H9 (cell line): ENCODE results near the gene TMEM184B. TPM values are rescaled to one million over a fixed set of nuclear protein-coding genes. Genes with fewer than 3 reads are reported as not detected.

Experiments used
- DNase-seq: peaks from one replicate; pipeline ENCODE4 v3.0.0-alpha.2; 2017
- H2AFZ ChIP-seq: one replicate; pipeline ENCODE4 v1.6.1; 2013; ENCODE audit warnings: mild to moderate bottlenecking, low read length, control low read depth, moderate library complexity
- H2AK5ac ChIP-seq: 2 replicates; pipeline ENCODE4 v1.6.1; 2013; ENCODE audit warnings: low read length, control low read depth, mixed read lengths; ENCODE audit not compliant: insufficient read length
- H2BK120ac ChIP-seq: one replicate; pipeline ENCODE4 v1.6.1; 2013; ENCODE audit warnings: low read depth, mild to moderate bottlenecking, low read length, control low read depth, inconsistent platforms; ENCODE audit not compliant: poor library complexity, severe bottlenecking
- H2BK12ac ChIP-seq: 2 replicates; pipeline ENCODE4 v1.6.1; 2013; ENCODE audit warnings: low read length, control low read depth, mixed read lengths, low read depth; ENCODE audit not compliant: insufficient read length
- H2BK15ac ChIP-seq: 2 replicates; pipeline ENCODE4 v1.6.1; 2013; ENCODE audit warnings: low read depth, low read length, control low read depth
- H2BK20ac ChIP-seq: one replicate; pipeline ENCODE4 v1.6.1; 2013; ENCODE audit warnings: low read depth, mild to moderate bottlenecking, low read length, control low read depth, inconsistent platforms; ENCODE audit not compliant: poor library complexity, severe bottlenecking
- H2BK5ac ChIP-seq: 2 replicates; pipeline ENCODE4 v1.6.1; 2013; ENCODE audit warnings: low read length, control low read depth, mixed read lengths; ENCODE audit not compliant: insufficient read length
- H3K14ac ChIP-seq: 2 replicates; pipeline ENCODE4 v1.6.1; 2013; ENCODE audit warnings: low read length, control low read depth; ENCODE audit not compliant: insufficient read depth
- H3K18ac ChIP-seq: 2 replicates; pipeline ENCODE4 v1.6.1; 2013; ENCODE audit warnings: low read depth, mild to moderate bottlenecking, mixed read lengths, low read length, control low read depth; ENCODE audit not compliant: insufficient read length
- H3K23ac ChIP-seq: 2 replicates; pipeline ENCODE4 v1.6.1; 2013; ENCODE audit warnings: low read length, control low read depth, mixed read lengths, low read depth; ENCODE audit not compliant: insufficient read length
- H3K23me2 ChIP-seq: 2 replicates; pipeline ENCODE4 v1.6.1; 2013; ENCODE audit warnings: low read depth, mild to moderate bottlenecking, mixed read lengths, low read length, control low read depth; ENCODE audit not compliant: insufficient read length, poor library complexity, severe bottlenecking
- H3K27ac ChIP-seq: 2 replicates; pipeline ENCODE4 v1.5.1; 2013; ENCODE audit warnings: low read length, control low read depth, mixed read lengths, low read depth; ENCODE audit not compliant: insufficient read length
- H3K27me3 ChIP-seq: 2 replicates; pipeline ENCODE4 v1.6.1; 2013; ENCODE audit warnings: low read length, control low read depth, inconsistent platforms; ENCODE audit not compliant: insufficient read depth
- H3K4ac ChIP-seq: 2 replicates; pipeline ENCODE4 v1.6.1; 2013; ENCODE audit warnings: low read depth, mild to moderate bottlenecking, control low read depth, inconsistent platforms, low read length, moderate library complexity
- H3K4me1 ChIP-seq: 2 replicates; pipeline ENCODE4 v1.6.1; 2013; ENCODE audit warnings: low read length, control low read depth, inconsistent platforms; ENCODE audit not compliant: insufficient read depth
- H3K4me2 ChIP-seq: 2 replicates; pipeline ENCODE4 v1.6.1; 2013; ENCODE audit warnings: low read length, control low read depth, mixed read lengths; ENCODE audit not compliant: insufficient read length, insufficient read depth
- H3K56ac ChIP-seq: 2 replicates; pipeline ENCODE4 v1.6.1; 2013; ENCODE audit warnings: low read depth, mild to moderate bottlenecking, mixed read lengths, low read length, control low read depth; ENCODE audit not compliant: insufficient read length
- H3K79me1 ChIP-seq: 2 replicates; pipeline ENCODE4 v1.6.1; 2013; ENCODE audit warnings: low read depth, mild to moderate bottlenecking, moderate library complexity, low read length, control low read depth, inconsistent platforms; ENCODE audit not compliant: insufficient read depth, poor library complexity, severe bottlenecking
- H3K79me2 ChIP-seq: 2 replicates; pipeline ENCODE4 v1.6.1; 2013; ENCODE audit warnings: low read length, control low read depth, inconsistent platforms; ENCODE audit not compliant: insufficient read depth
- H3K9ac ChIP-seq: 2 replicates; pipeline ENCODE4 v1.6.1; 2013; ENCODE audit warnings: low read length, control low read depth, mixed read lengths; ENCODE audit not compliant: insufficient read length; ENCODE audit errors: extremely low read depth
- H3K9me3 ChIP-seq: one replicate; pipeline ENCODE4 v1.6.1; 2013; ENCODE audit warnings: low read depth, low read length, inconsistent platforms; ENCODE audit not compliant: control insufficient read depth
- H3T11ph ChIP-seq: one replicate; pipeline ENCODE4 v1.6.1; 2013; ENCODE audit warnings: mild to moderate bottlenecking, low read length, control low read depth, inconsistent platforms
- H4K20me1 ChIP-seq: one replicate; pipeline ENCODE4 v1.6.1; 2013; ENCODE audit not compliant: control insufficient read depth, insufficient read length, insufficient read depth
- H4K5ac ChIP-seq: 2 replicates; pipeline ENCODE4 v1.6.1; 2013; ENCODE audit warnings: low read depth, mild to moderate bottlenecking, mixed read lengths, low read length, control low read depth; ENCODE audit not compliant: insufficient read length
- H4K8ac ChIP-seq: replicated peaks from 2 replicates; pipeline ENCODE4 v1.6.1; 2013; ENCODE audit warnings: low read length, control low read depth, mixed read lengths, low read depth; ENCODE audit not compliant: insufficient read length
- H4K91ac ChIP-seq: 2 replicates; pipeline ENCODE4 v1.6.1; 2013; ENCODE audit warnings: low read depth, mild to moderate bottlenecking, moderate library complexity, mixed read lengths, low read length, control low read depth; ENCODE audit not compliant: insufficient read length
- H3K27ac Mint-ChIP-seq, 3 experiments: 2 replicates in 2 of 3; 3 replicates in 1 of 3; pipeline ENCODE4 v1.8.0; 2020 to 2021; ENCODE audit warnings: mixed read lengths in 3 of 3, mild to moderate bottlenecking in 1 of 3, moderate library complexity in 1 of 3
- H3K27me3 Mint-ChIP-seq: 2 replicates; pipeline ENCODE4 v1.8.0; 2021; ENCODE audit warnings: low read depth, mild to moderate bottlenecking, moderate library complexity, mixed read lengths
- H3K36me3 Mint-ChIP-seq, 3 experiments: 2 replicates in 2 of 3; 3 replicates in 1 of 3; pipeline ENCODE4 v1.8.0; 2020 to 2021; ENCODE audit warnings: low read depth in 3 of 3, mixed read lengths in 3 of 3; ENCODE audit not compliant: insufficient read depth in 1 of 3
- H3K4me1 Mint-ChIP-seq, 2 experiments: 2 replicates each; pipeline ENCODE4 v1.8.0; 2020; ENCODE audit warnings: mixed read lengths in 2 of 2
- H3K4me3 Mint-ChIP-seq, 2 experiments: 2 replicates in 1 of 2; 3 replicates in 1 of 2; pipeline ENCODE4 v1.8.0; 2020 to 2021; ENCODE audit warnings: mild to moderate bottlenecking in 2 of 2, mixed read lengths in 2 of 2, moderate library complexity in 1 of 2
- H3K9me3 Mint-ChIP-seq, 2 experiments: 2 replicates in 1 of 2; 3 replicates in 1 of 2; pipeline ENCODE4 v1.8.0; 2020; ENCODE audit warnings: mild to moderate bottlenecking in 2 of 2, mixed read lengths in 2 of 2, moderate library complexity in 1 of 2
- CTCF ChIP-seq: fragments of 200-600 bp; sonication (generic); conservative IDR thresholded peaks from 3 replicates; pipeline ENCODE4 v1.8.0; 2021; ENCODE audit warnings: antibody characterized with exemption, mild to moderate bottlenecking
- WGBS: extraction: QIAGEN DNeasy Blood & Tissue Kit; methylation state at CpG from one replicate; pipeline ENCODE4 v1.1.7; 2013; ENCODE audit warnings: missing lambda C conversion rate, low lambda C conversion rate, mixed read lengths; ENCODE audit not compliant: insufficient read length; ENCODE audit errors: extremely low coverage; 5-methylcytosine and 5-hydroxymethylcytosine counted together
- total RNA-seq: library from RNA; stranded (reverse); gene quantifications from 2 replicates; pipeline ENCODE4 v1.2.1, GENCODE V29; 2021

TMEM184B gene
- total RNA-seq, 1 experiment from 2014 or later = 58.5 TPM

DNA sequence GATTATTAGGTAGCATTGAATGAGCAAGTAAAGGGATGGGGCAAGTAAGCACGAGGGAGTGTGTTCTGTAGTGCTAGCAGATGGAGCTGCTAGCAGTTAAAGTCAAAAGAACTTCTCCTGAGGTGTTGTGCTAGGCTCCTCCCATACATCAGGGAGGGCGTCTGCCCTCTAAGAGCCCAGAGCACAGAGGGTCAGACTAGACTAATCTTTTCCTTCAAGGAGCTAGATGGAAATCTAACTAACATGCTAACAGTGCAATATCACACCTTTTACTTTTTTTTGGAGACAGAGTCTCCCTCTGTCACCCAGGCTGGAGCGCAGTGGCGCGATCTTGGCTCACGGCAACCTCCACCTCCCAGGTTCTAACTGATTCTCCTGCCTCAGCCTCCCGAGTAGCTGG lies 88.0 kb downstream of the TMEM184B start:
- H4K8ac ChIP-seq = no peak overlapping the region
- H2BK20ac ChIP-seq = no peak overlapping the region
- H3K18ac ChIP-seq = no peak overlapping the region
- H3K79me2 ChIP-seq = no peaks in the 10 kb centered on the region
- no peak overlapping the region for H3K23ac ChIP-seq
- H3T11ph ChIP-seq = no peak overlapping the region
- H3K79me1 ChIP-seq = no peaks in the 10 kb centered on the region
- no peak overlapping the region for H2AFZ ChIP-seq
- H3K9me3 ChIP-seq = no peaks in the 10 kb centered on the region
- Mint-ChIP-seq H3K27ac (no peak overlapping the region), H3K9me3 (peaks cover 5 to 12% of the 10 kb centered on the region in 2 experiments), H3K4me1 (peaks cover 26 to 38% of the 10 kb centered on the region in 2 experiments), H3K36me3 (no peaks in the 10 kb centered on the region), H3K4me3 (no peak overlapping the region), H3K27me3 (peaks cover 7% of the 10 kb centered on the region)
- no peak overlapping the region for H2BK5ac ChIP-seq
- H3K4me2 ChIP-seq = no peak overlapping the region
- no peak overlapping the region for H2AK5ac ChIP-seq
- no peak overlapping the region for H2BK12ac ChIP-seq
- H4K5ac ChIP-seq = no peak overlapping the region
- no peak overlapping the region for H3K14ac ChIP-seq
- no peak overlapping the region for H4K91ac ChIP-seq
- H3K4ac ChIP-seq = no peak overlapping the region
- TF ChIP-seq CTCF = no peak
- no peak overlapping the region for H2BK120ac ChIP-seq
- H3K9ac ChIP-seq = no peak overlapping the region
- H3K56ac ChIP-seq = no peak overlapping the region
- peaks cover 12% of the 10 kb centered on the region for H3K4me1 ChIP-seq
- WGBS = no CpG with 5 or more reads among the region's 7 CpGs
- H3K23me2 ChIP-seq = peaks cover 8% of the 10 kb centered on the region
- H3K27ac ChIP-seq = no peak overlapping the region
- DNase-seq = no peak
- no peaks in the 10 kb centered on the region for H3K27me3 ChIP-seq
- H2BK15ac ChIP-seq = no peak overlapping the region
- H4K20me1 ChIP-seq = no peaks in the 10 kb centered on the region
